ENCODE measurements around the gene HIVEP3.

Gene HIVEP3

DNA sequence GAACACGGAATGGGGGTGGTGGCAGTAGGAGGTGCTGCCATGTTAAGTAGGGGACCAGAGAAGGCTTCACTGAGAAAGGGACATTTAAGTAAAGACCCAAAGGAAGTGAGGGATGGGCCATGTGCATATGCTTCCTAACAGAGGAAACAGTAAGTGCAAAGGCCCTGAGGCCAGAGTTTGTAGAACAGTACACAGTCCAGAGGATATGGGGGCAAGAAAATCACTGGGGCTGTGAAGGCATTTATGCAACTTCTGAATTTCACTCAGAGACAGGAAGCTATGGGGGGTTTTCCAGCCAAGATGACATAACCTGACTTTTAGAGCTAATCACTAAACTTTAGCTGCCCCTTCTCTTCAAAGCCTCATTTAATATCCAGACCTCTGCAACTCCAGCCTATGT lies 231.7 kb downstream of the HIVEP3 start:
- Histone ChIP-seq H3K9ac (ENCODE audit: low read depth, low read length) (no peak overlapping the region), H3K27me3 (ENCODE audit: insufficient read depth, low read length, poor library complexity) (no peaks in the 10 kb centered on the region), H3K4me3 (ENCODE audit: low read depth in 1 of 2, low read length in 2 of 2) (no peak overlapping the region), H3K27ac (ENCODE audit: low read length) (peak overlapping the region; percentile 76), H3K4me2 (ENCODE audit: insufficient read depth, low read length) (no peak overlapping the region), H2AFZ (ENCODE audit: low read depth, low read length) (no peak overlapping the region), H4K20me1 (ENCODE audit: insufficient read depth, low read length) (no peaks in the 10 kb centered on the region; the same call in 1 of the 2 replicates), H3K4me1 (ENCODE audit: insufficient read depth, low read length) (peaks cover 96% of the 10 kb centered on the region), H3K79me2 (ENCODE audit: insufficient read depth, low read length) (peaks cover 87% of the 10 kb centered on the region), H3K9me3 (ENCODE audit: insufficient read depth, low read length, severe bottlenecking) (no peaks in the 10 kb centered on the region), H3K36me3 (ENCODE audit: insufficient read depth, low read length) (peaks cover 29% of the 10 kb centered on the region)
- TF ChIP-seq EZH2 (IDR thresholded peaks at IDR 0.05; ENCODE audit: borderline replicate concordance, low read depth, low read length, severe bottlenecking) (no peak), CTCF (IDR thresholded peaks at IDR 0.05; ENCODE audit: borderline replicate concordance, extremely low read depth, low read length, poor library complexity, severe bottlenecking) (no peak)
- ATAC-seq (ENCODE audit: insufficient read depth, low read depth): no peak
- DNase-seq: no peak

GRCh38 chr1:41683681-41684500 lies 234.8 kb downstream of the HIVEP3 start:
- Histone ChIP-seq H3K9ac (ENCODE audit: low read depth, low read length) (peak overlapping the region; percentile 40), H3K27me3 (ENCODE audit: insufficient read depth, low read length, poor library complexity) (no peaks in the 10 kb centered on the region), H3K4me2 (ENCODE audit: insufficient read depth, low read length) (peak overlapping the region; percentile 28), H3K27ac (ENCODE audit: low read length) (peak overlapping the region; percentile 99), H3K4me3 (ENCODE audit: low read depth in 1 of 2, low read length in 2 of 2) (peak overlapping the region in 1 of 2 experiments; percentile 13; a peak in 1 of 4 replicates), H3K9me3 (ENCODE audit: insufficient read depth, low read length, severe bottlenecking) (no peaks in the 10 kb centered on the region), H3K79me2 (ENCODE audit: insufficient read depth, low read length) (peaks cover 91% of the 10 kb centered on the region), H3K4me1 (ENCODE audit: insufficient read depth, low read length) (peaks cover 100% of the 10 kb centered on the region), H3K36me3 (ENCODE audit: insufficient read depth, low read length) (peaks cover 21% of the 10 kb centered on the region), H2AFZ (ENCODE audit: low read depth, low read length) (no peak overlapping the region), H4K20me1 (ENCODE audit: insufficient read depth, low read length) (peaks cover 11% of the 10 kb centered on the region)
- peak; percentile 85 for DNase-seq
- TF ChIP-seq CTCF (IDR thresholded peaks at IDR 0.05; ENCODE audit: borderline replicate concordance, extremely low read depth, low read length, poor library complexity, severe bottlenecking): no peak
- ATAC-seq (ENCODE audit: insufficient read depth, low read depth): peak; percentile 75

GRCh38 chr1:41682845-41683625 lies 235.7 kb downstream of the HIVEP3 start:
- Histone ChIP-seq H3K79me2 (ENCODE audit: insufficient read depth, low read length) (peaks cover 92% of the 10 kb centered on the region), H3K4me3 (ENCODE audit: low read depth in 1 of 2, low read length in 2 of 2) (no peak overlapping the region; a peak in 1 of 4 replicates), H3K27me3 (ENCODE audit: insufficient read depth, low read length, poor library complexity) (no peaks in the 10 kb centered on the region), H4K20me1 (ENCODE audit: insufficient read depth, low read length) (peaks cover 20% of the 10 kb centered on the region), H3K36me3 (ENCODE audit: insufficient read depth, low read length) (peaks cover 16% of the 10 kb centered on the region), H3K27ac (ENCODE audit: low read length) (peak overlapping the region; percentile 99), H3K4me2 (ENCODE audit: insufficient read depth, low read length) (peak overlapping the region; percentile 28), H2AFZ (ENCODE audit: low read depth, low read length) (no peak overlapping the region), H3K4me1 (ENCODE audit: insufficient read depth, low read length) (peaks cover 100% of the 10 kb centered on the region), H3K9me3 (ENCODE audit: insufficient read depth, low read length, severe bottlenecking) (no peaks in the 10 kb centered on the region), H3K9ac (ENCODE audit: low read depth, low read length) (peak overlapping the region; percentile 40)
- TF ChIP-seq EZH2 (IDR thresholded peaks at IDR 0.05; ENCODE audit: borderline replicate concordance, low read depth, low read length, severe bottlenecking) (no peak), CTCF (IDR thresholded peaks at IDR 0.05; ENCODE audit: borderline replicate concordance, extremely low read depth, low read length, poor library complexity, severe bottlenecking) (no peak)
- ATAC-seq (ENCODE audit: insufficient read depth, low read depth) (0 out of 3 replicates have a peak, but pooled peaks have one; percentile 9), DNase-seq (no peak)

All from DND-41 (cell line).